ENCODE data around the gene KIF18B.

The KIF18B gene

DNA sequence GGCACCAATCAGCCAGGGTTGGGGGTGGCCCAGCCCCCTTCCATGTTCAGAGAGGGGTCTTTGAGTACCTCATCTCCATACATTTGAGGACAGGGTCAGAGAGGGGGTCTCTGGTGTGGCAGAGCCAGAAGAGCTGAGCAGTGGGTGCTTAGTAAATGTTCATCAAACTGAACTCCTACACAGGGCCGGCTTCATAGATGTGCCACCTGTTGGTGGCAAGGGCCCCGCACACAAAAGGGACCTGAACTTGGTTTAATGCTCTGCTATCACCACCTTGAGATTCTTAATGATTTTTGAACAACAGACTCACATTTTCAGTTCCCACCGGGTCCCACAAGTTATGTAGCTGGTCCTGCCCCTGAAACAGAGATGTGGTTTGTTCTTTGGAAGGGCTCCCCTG, 29.5 kb upstream of the KIF18B start:
- Histone ChIP-seq H3K27ac (replicated peaks) (no peak overlapping the region), H3K27me3 (ENCODE audit: insufficient read depth, poor library complexity, severe bottlenecking) (peaks cover 20% of the 10 kb centered on the region), H3K4me3 (replicated peaks; ENCODE audit: insufficient read depth, low read length) (no peak overlapping the region)
- no peak for DNase-seq (ENCODE audit: low read depth in 1 of 2, low spot score in 1 of 2)
- TF ChIP-seq, protein P1, sequence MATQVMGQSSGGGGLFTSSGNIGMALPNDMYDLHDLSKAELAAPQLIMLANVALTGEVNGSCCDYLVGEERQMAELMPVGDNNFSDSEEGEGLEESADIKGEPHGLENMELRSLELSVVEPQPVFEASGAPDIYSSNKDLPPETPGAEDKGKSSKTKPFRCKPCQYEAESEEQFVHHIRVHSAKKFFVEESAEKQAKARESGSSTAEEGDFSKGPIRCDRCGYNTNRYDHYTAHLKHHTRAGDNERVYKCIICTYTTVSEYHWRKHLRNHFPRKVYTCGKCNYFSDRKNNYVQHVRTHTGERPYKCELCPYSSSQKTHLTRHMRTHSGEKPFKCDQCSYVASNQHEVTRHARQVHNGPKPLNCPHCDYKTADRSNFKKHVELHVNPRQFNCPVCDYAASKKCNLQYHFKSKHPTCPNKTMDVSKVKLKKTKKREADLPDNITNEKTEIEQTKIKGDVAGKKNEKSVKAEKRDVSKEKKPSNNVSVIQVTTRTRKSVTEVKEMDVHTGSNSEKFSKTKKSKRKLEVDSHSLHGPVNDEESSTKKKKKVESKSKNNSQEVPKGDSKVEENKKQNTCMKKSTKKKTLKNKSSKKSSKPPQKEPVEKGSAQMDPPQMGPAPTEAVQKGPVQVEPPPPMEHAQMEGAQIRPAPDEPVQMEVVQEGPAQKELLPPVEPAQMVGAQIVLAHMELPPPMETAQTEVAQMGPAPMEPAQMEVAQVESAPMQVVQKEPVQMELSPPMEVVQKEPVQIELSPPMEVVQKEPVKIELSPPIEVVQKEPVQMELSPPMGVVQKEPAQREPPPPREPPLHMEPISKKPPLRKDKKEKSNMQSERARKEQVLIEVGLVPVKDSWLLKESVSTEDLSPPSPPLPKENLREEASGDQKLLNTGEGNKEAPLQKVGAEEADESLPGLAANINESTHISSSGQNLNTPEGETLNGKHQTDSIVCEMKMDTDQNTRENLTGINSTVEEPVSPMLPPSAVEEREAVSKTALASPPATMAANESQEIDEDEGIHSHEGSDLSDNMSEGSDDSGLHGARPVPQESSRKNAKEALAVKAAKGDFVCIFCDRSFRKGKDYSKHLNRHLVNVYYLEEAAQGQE (IDR thresholded peaks at IDR 0.05; ENCODE audit: insufficient replicate concordance, low read depth), result no peak
- TF ChIP-seq, protein P2, sequence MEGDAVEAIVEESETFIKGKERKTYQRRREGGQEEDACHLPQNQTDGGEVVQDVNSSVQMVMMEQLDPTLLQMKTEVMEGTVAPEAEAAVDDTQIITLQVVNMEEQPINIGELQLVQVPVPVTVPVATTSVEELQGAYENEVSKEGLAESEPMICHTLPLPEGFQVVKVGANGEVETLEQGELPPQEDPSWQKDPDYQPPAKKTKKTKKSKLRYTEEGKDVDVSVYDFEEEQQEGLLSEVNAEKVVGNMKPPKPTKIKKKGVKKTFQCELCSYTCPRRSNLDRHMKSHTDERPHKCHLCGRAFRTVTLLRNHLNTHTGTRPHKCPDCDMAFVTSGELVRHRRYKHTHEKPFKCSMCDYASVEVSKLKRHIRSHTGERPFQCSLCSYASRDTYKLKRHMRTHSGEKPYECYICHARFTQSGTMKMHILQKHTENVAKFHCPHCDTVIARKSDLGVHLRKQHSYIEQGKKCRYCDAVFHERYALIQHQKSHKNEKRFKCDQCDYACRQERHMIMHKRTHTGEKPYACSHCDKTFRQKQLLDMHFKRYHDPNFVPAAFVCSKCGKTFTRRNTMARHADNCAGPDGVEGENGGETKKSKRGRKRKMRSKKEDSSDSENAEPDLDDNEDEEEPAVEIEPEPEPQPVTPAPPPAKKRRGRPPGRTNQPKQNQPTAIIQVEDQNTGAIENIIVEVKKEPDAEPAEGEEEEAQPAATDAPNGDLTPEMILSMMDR (IDR thresholded peaks at IDR 0.05; ENCODE audit: insufficient read depth, low read length), result no peak
- TF ChIP-seq POLR2AphosphoS5 (IDR thresholded peaks at IDR 0.05; ENCODE audit: low read depth) (no peak), GABPA (IDR thresholded peaks at IDR 0.05; ENCODE audit: low read depth) (no peak), SPI1 (IDR thresholded peaks at IDR 0.05; ENCODE audit: borderline replicate concordance, low read depth) (no peak)

DNA sequence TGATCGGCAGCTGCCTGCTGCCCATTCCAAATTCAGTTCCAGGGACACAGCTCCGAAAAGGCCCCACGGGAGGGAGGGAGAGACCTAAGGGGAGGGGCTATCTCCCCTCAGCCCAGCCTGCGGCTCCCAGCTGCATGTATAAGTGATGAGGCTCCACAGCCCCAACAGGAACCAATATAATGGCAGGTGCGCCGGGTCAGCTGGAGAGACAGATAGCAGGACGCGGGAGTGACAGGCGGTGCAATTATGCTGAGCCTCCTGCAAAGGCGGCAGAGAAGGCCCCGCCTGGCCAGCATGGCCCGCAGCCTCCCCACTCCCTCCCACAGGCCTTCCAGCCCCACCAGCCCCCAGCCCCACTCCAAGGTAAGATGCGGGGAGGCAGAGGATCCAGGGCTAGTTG, 28.6 kb upstream of the KIF18B start:
- no peak for DNase-seq (ENCODE audit: low read depth in 1 of 2, low spot score in 1 of 2)
- Histone ChIP-seq H3K4me3 (replicated peaks; ENCODE audit: insufficient read depth, low read length) (no peak overlapping the region), H3K27ac (replicated peaks) (no peak overlapping the region), H3K27me3 (ENCODE audit: insufficient read depth, poor library complexity, severe bottlenecking) (peaks cover 26% of the 10 kb centered on the region)
- TF ChIP-seq GABPA (IDR thresholded peaks at IDR 0.05; ENCODE audit: low read depth) (no peak), SPI1 (IDR thresholded peaks at IDR 0.05; ENCODE audit: borderline replicate concordance, low read depth) (no peak), POLR2AphosphoS5 (IDR thresholded peaks at IDR 0.05; ENCODE audit: low read depth) (no peak)
- TF ChIP-seq, protein P2 (IDR thresholded peaks at IDR 0.05; ENCODE audit: insufficient read depth, low read length), result no peak
- TF ChIP-seq, protein P1 (IDR thresholded peaks at IDR 0.05; ENCODE audit: insufficient replicate concordance, low read depth), result no peak

DNA sequence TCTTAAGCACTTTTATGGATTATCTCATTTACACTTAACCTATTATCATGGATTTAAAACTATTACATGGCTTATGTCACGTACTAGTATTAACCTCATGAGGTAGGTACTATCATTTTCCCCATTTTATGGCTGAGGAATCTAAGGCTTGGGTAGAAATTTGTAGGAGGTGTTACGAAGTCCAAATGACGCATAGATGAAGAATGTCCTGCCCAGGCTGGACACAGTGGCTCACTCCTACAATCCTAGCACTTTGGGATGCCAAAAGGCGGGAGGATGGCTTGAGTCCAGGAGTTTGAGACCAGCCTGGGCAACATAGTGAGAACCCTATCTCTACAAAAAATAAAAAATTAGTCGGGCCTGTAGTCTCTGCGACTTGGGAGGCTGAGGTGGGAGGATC, 25.4 kb upstream of the KIF18B start:
- Histone ChIP-seq H3K27ac (replicated peaks) (no peak overlapping the region), H3K4me3 (replicated peaks; ENCODE audit: insufficient read depth, low read length) (no peak overlapping the region), H3K27me3 (ENCODE audit: insufficient read depth, poor library complexity, severe bottlenecking) (peaks cover 45% of the 10 kb centered on the region)
- TF ChIP-seq, protein P2 (IDR thresholded peaks at IDR 0.05; ENCODE audit: insufficient read depth, low read length), result no peak
- TF ChIP-seq GABPA (IDR thresholded peaks at IDR 0.05; ENCODE audit: low read depth), result no peak
- TF ChIP-seq, protein P1 (IDR thresholded peaks at IDR 0.05; ENCODE audit: insufficient replicate concordance, low read depth), result no peak
- no peak for TF ChIP-seq POLR2AphosphoS5 (IDR thresholded peaks at IDR 0.05; ENCODE audit: low read depth)
- TF ChIP-seq SPI1 (IDR thresholded peaks at IDR 0.05; ENCODE audit: borderline replicate concordance, low read depth), result no peak
- DNase-seq (ENCODE audit: low read depth in 1 of 2, low spot score in 1 of 2), result no peak

All from HL-60 (cell line).